Esophagus (tissue), 2 donors: ENCODE measurements around the gene WASF2. TPM values are rescaled to one million over a fixed set of nuclear protein-coding genes. Genes with fewer than 3 reads are reported as not detected.
"Not testable (repeated sequence)": the region's sequence is repeated elsewhere in the genome, so short reads cannot be mapped to it uniquely, and the experiment has no call there.

ENCODE experiments used
- H3K27ac ChIP-seq, 2 donors: one replicate each; pipeline ENCODE4 v1.5.1; 2013; ENCODE audit warnings: low read depth in 2 of 2, mild to moderate bottlenecking in 2 of 2, inconsistent platforms in 1 of 2, low read length in 1 of 2, moderate library complexity in 1 of 2
- H3K27me3 ChIP-seq, 2 donors: one replicate each; pipeline ENCODE4 v1.6.1; 2013; ENCODE audit warnings: low read length in 2 of 2, control low read depth in 1 of 2, mild to moderate bottlenecking in 1 of 2; ENCODE audit not compliant: insufficient read depth in 2 of 2, control insufficient read depth in 1 of 2
- H3K36me3 ChIP-seq, 2 donors: one replicate each; pipeline ENCODE4 v1.6.1; 2013; ENCODE audit warnings: low read length in 1 of 2; ENCODE audit not compliant: control insufficient read depth in 2 of 2, insufficient read depth in 2 of 2
- H3K4me1 ChIP-seq, 2 donors: one replicate each; pipeline ENCODE4 v1.6.1; 2013; ENCODE audit warnings: low read length in 1 of 2; ENCODE audit not compliant: control insufficient read depth in 2 of 2, insufficient read depth in 2 of 2
- H3K4me3 ChIP-seq, 2 donors: one replicate each; pipeline ENCODE4 v1.5.1; 2013; ENCODE audit warnings: low read length in 2 of 2, mild to moderate bottlenecking in 2 of 2, low read depth in 1 of 2, moderate library complexity in 1 of 2
- H3K9me3 ChIP-seq, 2 donors: one replicate each; pipeline ENCODE4 v1.6.1; 2013; ENCODE audit warnings: mild to moderate bottlenecking in 2 of 2, low read depth in 1 of 2, low read length in 1 of 2, moderate library complexity in 1 of 2; ENCODE audit not compliant: control insufficient read depth in 2 of 2, insufficient read depth in 1 of 2
- WGBS, 2 donors: extraction: QIAGEN DNeasy Blood & Tissue Kit; methylation state at CpG; one replicate each; pipeline ENCODE4 v1.1.7; 2013; 5-methylcytosine and 5-hydroxymethylcytosine counted together
- polyA plus RNA-seq, 2 donors: library from polyadenylated mRNA; stranded (reverse); fragments of 200-250 nt; gene quantifications; one replicate each; pipeline ENCODE4 v1.2.3, GENCODE V29; 2013
- donor health status: healthy with polysubstance abuse.
- donor health status: Bipolar disorder and iron deficiency.

WASF2 gene
- polyA plus RNA-seq, 2 donors, result 47.8 TPM

- no peaks in the 10 kb centered on the region for H3K27me3 ChIP-seq
- no peaks in the 10 kb centered on the region for H3K36me3 ChIP-seq
- H3K9me3 ChIP-seq, result no peaks in the 10 kb centered on the region
- peaks cover 4 to 9% of the 10 kb centered on the region in 2 donors for H3K4me1 ChIP-seq
- H3K4me3 ChIP-seq, result no peak overlapping the region
- H3K27ac ChIP-seq, result peak overlapping the region; percentile 7 to 27
- 70 to 75% methylated on average over 5 of the region's 5 CpGs for WGBS, 2 donors
These were observed 23.6 kb upstream of the WASF2 start for GRCh38 chr1:27513528-27513927.

GRCh38 chr1:27509127-27510080 lies 19.4 kb upstream of the WASF2 start:
- Histone ChIP-seq H3K4me1 (peaks cover 0 to 7% of the 10 kb centered on the region in 2 donors), H3K9me3 (no peaks in the 10 kb centered on the region), H3K4me3 (no peak overlapping the region), H3K27me3 (no peaks in the 10 kb centered on the region), H3K27ac (peak overlapping the region; percentile 64 to 96), H3K36me3 (no peaks in the 10 kb centered on the region)
- 42 to 47% methylated on average over 9 of the region's 9 CpGs for WGBS, 2 donors

- Histone ChIP-seq H3K4me1 (peaks cover 0 to 11% of the 10 kb centered on the region in 2 donors), H3K27ac (peak overlapping the region; percentile 64 to 96), H3K27me3 (no peaks in the 10 kb centered on the region), H3K36me3 (no peaks in the 10 kb centered on the region), H3K4me3 (no peak overlapping the region), H3K9me3 (no peaks in the 10 kb centered on the region)
- WGBS, 2 donors, result 53 to 74% methylated on average over 6 of the region's 6 CpGs
These were observed 18.1 kb upstream of the WASF2 start for GRCh38 chr1:27507960-27508665.

GRCh38 chr1:27506703-27507102 lies 16.7 kb upstream of the WASF2 start:
- Histone ChIP-seq H3K27me3 (no peaks in the 10 kb centered on the region), H3K36me3 (no peaks in the 10 kb centered on the region), H3K27ac (peak overlapping the region; percentile 35 to 82), H3K4me3 (no peak overlapping the region), H3K9me3 (no peaks in the 10 kb centered on the region), H3K4me1 (peaks cover 0 to 11% of the 10 kb centered on the region in 2 donors)
- 63 to 83% methylated on average over 6 of the region's 6 CpGs for WGBS, 2 donors

GRCh38 chr1:27505420-27505680 lies 15.4 kb upstream of the WASF2 start:
- H3K27ac ChIP-seq, result peak overlapping the region; percentile 94 to 95
- H3K9me3 ChIP-seq, result no peaks in the 10 kb centered on the region
- no peaks in the 10 kb centered on the region for H3K27me3 ChIP-seq
- no peak overlapping the region for H3K4me3 ChIP-seq
- H3K4me1 ChIP-seq, result peaks cover 0 to 11% of the 10 kb centered on the region in 2 donors
- H3K36me3 ChIP-seq, result no peaks in the 10 kb centered on the region
- WGBS, 2 donors, result 36 to 38% methylated on average over 5 of the region's 5 CpGs

- Histone ChIP-seq H3K36me3 (no peaks in the 10 kb centered on the region), H3K9me3 (no peaks in the 10 kb centered on the region), H3K27ac (peak overlapping the region; percentile 94 to 95), H3K4me1 (peaks cover 0 to 11% of the 10 kb centered on the region in 2 donors), H3K4me3 (no peak overlapping the region), H3K27me3 (no peaks in the 10 kb centered on the region)
- WGBS, 2 donors, result 14 to 30% methylated on average over 13 of the region's 13 CpGs
These were observed 14.8 kb upstream of the WASF2 start for GRCh38 chr1:27504588-27505419.

GRCh38 chr1:27503844-27504587 lies 14.0 kb upstream of the WASF2 start:
- WGBS, 2 donors, result 20 to 28% methylated on average over 12 of the region's 12 CpGs

GRCh38 chr1:27503033-27503432 lies 13.1 kb upstream of the WASF2 start:
- no peak overlapping the region for H3K4me3 ChIP-seq
- 82 to 85% methylated on average over 2 of the region's 2 CpGs for WGBS, 2 donors
- peak overlapping the region; percentile 20 to 60 for H3K27ac ChIP-seq
- H3K9me3 ChIP-seq, result no peaks in the 10 kb centered on the region
- H3K27me3 ChIP-seq, result no peaks in the 10 kb centered on the region
- peaks cover 0 to 8% of the 10 kb centered on the region in 2 donors for H3K4me1 ChIP-seq
- H3K36me3 ChIP-seq, result no peaks in the 10 kb centered on the region

More at GRCh38 chr1:27503844-27504587, 14.0 kb upstream of the WASF2 start:
- Histone ChIP-seq H3K9me3 (no peaks in the 10 kb centered on the region), H3K4me1 (peaks cover 0 to 11% of the 10 kb centered on the region in 2 donors), H3K27me3 (no peaks in the 10 kb centered on the region), H3K4me3 (no peak overlapping the region), H3K27ac (peak overlapping the region; percentile 94 to 95), H3K36me3 (no peaks in the 10 kb centered on the region)

GRCh38 chr1:27501159-27501558 lies 11.2 kb upstream of the WASF2 start:
- not testable (repeated sequence) for H3K4me3 ChIP-seq, H3K4me1 ChIP-seq, H3K27me3 ChIP-seq, H3K36me3 ChIP-seq, H3K27ac ChIP-seq, H3K9me3 ChIP-seq
- 96 to 97% methylated on average over 2 of the region's 2 CpGs for WGBS, 2 donors
